NCI-H446 (cell line): ENCODE data around the gene CCDC93.

Experiments used
- DNase-seq, 2 experiments: peaks; one replicate each; lab custom pipeline; 2025; lab: John Stamatoyannopoulos, UW

CCDC93 gene

GRCh38 chr2:118013724-118014491 lies at the start of gene CCDC93:
CCDC93 (minus strand) TSS chr2:118014070; CDS start chr2:118013995, 75 bp downstream.
- peak; percentile 70 to 83 for DNase-seq

- no peak for DNase-seq
Observed at GRCh38 chr2:118062669-118063068, 48.8 kb upstream of the CCDC93 start.

GRCh38 chr2:118062048-118062447 lies 48.2 kb upstream of the CCDC93 start:
- DNase-seq: no peak

GRCh38 chr2:118061135-118061955 lies 47.5 kb upstream of the CCDC93 start:
- peak; percentile 70 to 80 for DNase-seq

GRCh38 chr2:118059919-118060478 lies 46.1 kb upstream of the CCDC93 start:
- no peak for DNase-seq

GRCh38 chr2:118058951-118059350 lies 45.1 kb upstream of the CCDC93 start:
- no peak for DNase-seq

- no peak for DNase-seq
Observed at GRCh38 chr2:118056801-118057200, 42.9 kb upstream of the CCDC93 start.

GRCh38 chr2:118056165-118056534 lies 42.3 kb upstream of the CCDC93 start:
- no peak for DNase-seq

- DNase-seq: no peak
Observed at GRCh38 chr2:118055512-118056164, 41.8 kb upstream of the CCDC93 start.

GRCh38 chr2:118054213-118055008 lies 40.5 kb upstream of the CCDC93 start:
- DNase-seq: peak in 1 of 2 experiments; percentile 19

GRCh38 chr2:118053681-118054080 lies 39.8 kb upstream of the CCDC93 start:
- DNase-seq: peak; percentile 87 to 88

GRCh38 chr2:118052474-118052873 lies 38.6 kb upstream of the CCDC93 start:
- DNase-seq: no peak

- no peak for DNase-seq
Observed at GRCh38 chr2:118051826-118052358, 38.0 kb upstream of the CCDC93 start.

- DNase-seq: no peak
Observed at GRCh38 chr2:118050974-118051373, 37.1 kb upstream of the CCDC93 start.

- DNase-seq: no peak
Observed at GRCh38 chr2:118050386-118050785, 36.5 kb upstream of the CCDC93 start.

GRCh38 chr2:118049816-118050140 lies 35.9 kb upstream of the CCDC93 start:
- no peak for DNase-seq

GRCh38 chr2:118049140-118049815 lies 35.4 kb upstream of the CCDC93 start:
- peak in 1 of 2 experiments; percentile 15 for DNase-seq

- no peak for DNase-seq
Observed at GRCh38 chr2:118048401-118048800, 34.5 kb upstream of the CCDC93 start.

GRCh38 chr2:118047380-118047826 lies 33.5 kb upstream of the CCDC93 start:
- peak in 1 of 2 experiments; percentile 17 for DNase-seq

- peak in 1 of 2 experiments; percentile 67 for DNase-seq
Observed at GRCh38 chr2:118046634-118047210, 32.9 kb upstream of the CCDC93 start.
